D721Med (cell line): ENCODE measurements around the gene ACOT11.

Experiments used
- DNase-seq: peaks from one replicate; pipeline ENCODE4 v3.0.0; 2011; ENCODE audit warnings: low spot score; ENCODE audit not compliant: insufficient read length
- FAIRE-seq: peaks from 2 replicates; lab custom pipeline; 2011; peaks lifted over from hg19 to GRCh38; lab: Jason Lieb, UNC
- CTCF ChIP-seq: IDR thresholded peaks from 2 replicates; pipeline ENCODE4 v1.5.1; 2012; ENCODE audit warnings: mild to moderate bottlenecking, control low read depth; ENCODE audit not compliant: insufficient read depth; ENCODE audit errors: missing control alignments

Gene ACOT11

GRCh38 chr1:54547601-54548388 is at the start of gene ACOT11:
Gene ACOT11 (plus strand): TSS chr1:54548228. CDS start chr1:54548310, 82 bp downstream.
- TF ChIP-seq CTCF: peak; percentile 34

GRCh38 chr1:54498383-54499096 is 49.5 kb upstream of the ACOT11 start:
- no peak for TF ChIP-seq CTCF
- FAIRE-seq (no peak), DNase-seq (no peak)

More at GRCh38 chr1:54547601-54548388, at the start of gene ACOT11:
- DNase-seq: no peak
- FAIRE-seq: no peak

GRCh38 chr1:54499097-54499359 is 49.0 kb upstream of the ACOT11 start:
- FAIRE-seq (no peak), DNase-seq (no peak)
- TF ChIP-seq CTCF: no peak

GRCh38 chr1:54499360-54500106 is 48.5 kb upstream of the ACOT11 start:
- peak; percentile 39 for TF ChIP-seq CTCF
- no peak for DNase-seq

GRCh38 chr1:54500107-54500431 is 48.0 kb upstream of the ACOT11 start:
- no peak for FAIRE-seq
- no peak for DNase-seq
- no peak for TF ChIP-seq CTCF

More at GRCh38 chr1:54499360-54500106, 48.5 kb upstream of the ACOT11 start:
- no peak for FAIRE-seq

GRCh38 chr1:54501849-54502248 is 46.2 kb upstream of the ACOT11 start:
- no peak for DNase-seq
- no peak for FAIRE-seq
- no peak for TF ChIP-seq CTCF
